K562 (cell line): Measurements from ENCODE around the gene NR5A2. TPM values are rescaled to one million over a fixed set of nuclear protein-coding genes. Genes with fewer than 3 reads are reported as not detected.

Experiments used
- FOXJ2 ChIP-seq: fragments of 200-800 bp; sonication (Bioruptor generic); IDR thresholded peaks from 2 replicates; pipeline ENCODE4 v1.6.1; 2016; ENCODE audit warnings: missing genetic modification characterization, missing compliant biosample characterization
- FOXK2 ChIP-seq, 2 experiments: fragments of 450-650 bp; IDR thresholded peaks in 1 of 2; conservative IDR thresholded peaks in 1 of 2; 2 replicates each; pipeline ENCODE4 v1.6.1; 2016; ENCODE audit warnings: low read depth in 2 of 2, mild to moderate bottlenecking in 1 of 2
- HCFC1 ChIP-seq: IDR thresholded peaks from 2 replicates; pipeline ENCODE4 v1.6.1; 2012; ENCODE audit warnings: low read depth, low read length, improper control_type of control experiment
- HMG20A ChIP-seq: fragments of 450-650 bp; formaldehyde crosslinking; conservative IDR thresholded peaks from 2 replicates; pipeline ENCODE4 v1.4.0; 2020; ENCODE audit warnings: mild to moderate bottlenecking, mixed read lengths
- KLF16 ChIP-seq: IDR thresholded peaks from 2 replicates; pipeline ENCODE4 v1.6.1; 2016; ENCODE audit warnings: antibody characterized with exemption
- MEF2D ChIP-seq: conservative IDR thresholded peaks from 2 replicates; pipeline ENCODE4 v1.6.1; 2016; ENCODE audit warnings: low read depth, missing genetic modification characterization, missing compliant biosample characterization
- NFE2 ChIP-seq: IDR thresholded peaks from 2 replicates; pipeline ENCODE4 v1.6.1; 2014; ENCODE audit warnings: antibody characterized with exemption, low read depth
- POLR2B ChIP-seq: fragments of 450-650 bp; IDR thresholded peaks from 2 replicates; pipeline ENCODE4 v1.6.1; 2018; ENCODE audit warnings: low read depth; ENCODE audit not compliant: partially characterized antibody
- PREB ChIP-seq: sonication (generic); formaldehyde crosslinking; IDR thresholded peaks from 2 replicates; pipeline ENCODE4 v1.8.1; 2023; ENCODE audit warnings: mild to moderate bottlenecking, missing genetic modification reagents
- RERE ChIP-seq: sonication (generic); formaldehyde crosslinking; IDR thresholded peaks from 2 replicates; pipeline ENCODE4 v1.8.0; 2023; ENCODE audit warnings: missing genetic modification reagents, mild to moderate bottlenecking, borderline replicate concordance
- SFPQ ChIP-seq: fragments of 200-400 bp; formaldehyde crosslinking; IDR thresholded peaks from 2 replicates; pipeline ENCODE4 v1.6.1; 2017; ENCODE audit warnings: mild to moderate bottlenecking, low read depth, low read length, moderate library complexity
- SMAD1 ChIP-seq: fragments of 150-350 bp; IDR thresholded peaks from 2 replicates; pipeline ENCODE4 v1.6.1; 2014; ENCODE audit warnings: low read length, low read depth; ENCODE audit not compliant: partially characterized antibody
- TEAD1 ChIP-seq, 2 experiments: fragments of 450-650 bp in 1 of 2; sonication (generic) in 1 of 2; formaldehyde crosslinking; IDR thresholded peaks; 2 replicates each; pipeline versions ENCODE4 v1.4.0 to v1.8.0; 2020 to 2022; ENCODE audit warnings: mild to moderate bottlenecking in 2 of 2, missing genetic modification reagents in 1 of 2
- ZKSCAN8 ChIP-seq: fragments of 200-800 bp; sonication (Bioruptor generic); IDR thresholded peaks from 2 replicates; pipeline ENCODE4 v1.6.1; 2016; ENCODE audit warnings: missing genetic modification characterization, missing compliant biosample characterization
- ZNF77 ChIP-seq: fragments of 250-450 bp; sonication (Bioruptor Pico); IDR thresholded peaks from 2 replicates; pipeline ENCODE4 v1.5.0; 2020
- ZSCAN29 ChIP-seq: fragments of 450-650 bp; IDR thresholded peaks from 2 replicates; pipeline ENCODE4 v1.6.1; 2017
- polyA plus RNA-seq, 8 experiments: library from polyadenylated mRNA; depleted of rRNA in 4 of 8; stranded (reverse) in 5 of 8; unstranded in 3 of 8; fragments of >200 nt; fragmentation: Nextera tagmentation in 2 of 8; fragmentation: Illumina TruSeq in 1 of 8; extraction: Ambion mirVana in 2 of 8; extraction: Trizol in 1 of 8; gene quantifications; 2 replicates each; pipeline versions ENCODE4 v1.2.1 to v1.2.3, GENCODE V29; 2011 to 2014; ENCODE audit warnings: inconsistent platforms in 1 of 8, missing spikeins in 1 of 8
- total RNA-seq, 7 experiments: library from RNA; depleted of rRNA in 6 of 7; stranded (reverse); fragments of >200 nt in 6 of 7; fragmentation: Illumina TruSeq in 2 of 7; extraction: Trizol in 2 of 7; gene quantifications; 2 replicates each; pipeline versions ENCODE4 v1.2.1 to v1.2.3, GENCODE V29; 2011 to 2021; ENCODE audit warnings: low replicate concordance in 1 of 7

The NR5A2 gene
- total and polyA plus RNA-seq, 9 of the 15 experiments (the other 6 are each of a cell fraction or from before 2014, with no cell fraction given): 0.13 to 0.40 (median 0.29) TPM

DNA sequence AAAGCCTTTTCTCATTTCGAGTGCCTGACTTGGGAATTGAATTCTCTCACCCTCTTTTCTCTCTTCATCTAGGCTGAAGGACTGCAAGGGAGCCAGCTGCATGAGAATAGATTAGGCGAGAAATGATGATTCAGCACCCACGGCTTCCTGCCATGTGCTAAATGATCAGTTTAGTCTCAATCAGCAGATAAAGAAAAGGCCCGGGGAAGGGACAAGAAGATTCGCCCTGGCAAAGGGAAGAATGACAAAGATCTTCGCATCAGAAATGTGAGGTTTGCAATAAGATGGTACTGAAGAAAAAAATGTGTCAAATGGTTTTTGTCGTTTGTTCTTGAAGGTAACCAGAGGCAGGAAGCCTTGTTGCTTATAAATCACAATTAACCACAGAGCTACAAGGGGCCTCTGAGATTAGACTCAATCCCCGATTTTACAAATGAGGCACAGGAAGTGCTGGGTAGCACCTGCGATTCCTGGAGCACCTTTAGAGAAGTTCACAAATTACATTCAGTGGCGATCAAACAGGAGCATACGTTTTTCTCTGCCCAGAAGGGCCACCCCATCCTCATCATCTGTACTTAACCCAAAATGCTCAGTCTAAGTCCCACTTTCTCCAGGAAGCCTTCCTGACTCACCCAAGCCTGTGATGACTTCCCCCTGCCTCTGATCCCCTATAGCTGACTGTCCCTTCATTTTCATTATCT lies 198.9 kb downstream of the NR5A2 start (continued):
- TF ChIP-seq NFE2 (peak; percentile 89), HCFC1 (no peak), SFPQ (no peak), TEAD1 (CRISPR knock-in tag; IDR thresholded peaks at IDR 0.05) (peak in 1 of 2 experiments; percentile 55; a peak in 1 of 4 replicates), PREB (CRISPR knock-in tag) (no peak), HMG20A (CRISPR knock-in tag) (no peak), MEF2D (tag) (no peak), POLR2B (no peak), ZKSCAN8 (no peak), RERE (no peak), SMAD1 (no peak), KLF16 (peak; percentile 78), FOXJ2 (no peak; the same call in 1 of the 2 replicates), ZNF77 (CRISPR knock-in tag) (no peak), FOXK2 (conservative IDR thresholded peaks at IDR 0.05 in 1 of 2, IDR thresholded peaks at IDR 0.05 in 1 of 2; ENCODE audit: low read depth in 2 of 2) (no peak), ZSCAN29 (no peak)
